Inflammatory macrophage (primary cell): Measurements from ENCODE around the gene SOX15.

ENCODE experiments used
- DNase-seq, 2 donors: peaks; one replicate each; pipeline ENCODE4 v3.0.0-alpha.2; 2020 to 2022

The SOX15 gene

DNA sequence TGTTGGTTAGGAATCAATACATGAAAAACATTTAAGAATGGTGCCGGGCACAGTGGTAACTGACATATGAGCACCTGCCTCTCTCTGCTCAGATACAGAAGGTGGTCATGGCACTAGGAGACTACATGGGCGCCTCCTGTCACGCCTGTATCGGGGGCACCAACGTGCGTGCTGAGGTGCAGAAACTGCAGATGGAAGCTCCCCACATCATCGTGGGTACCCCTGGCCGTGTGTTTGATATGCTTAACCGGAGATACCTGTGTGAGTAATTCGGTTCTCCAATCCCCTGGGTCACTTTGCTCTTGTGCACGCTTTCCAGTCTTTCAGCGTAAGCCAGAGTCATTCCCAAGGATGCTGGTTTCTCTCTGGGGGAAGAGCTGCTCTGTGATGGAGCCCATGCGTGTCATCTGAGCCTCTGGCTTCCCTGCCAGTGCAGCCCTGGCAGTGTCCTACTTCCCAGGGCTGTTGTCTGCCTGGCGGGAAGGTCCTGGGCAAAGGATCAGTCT is 13.4 kb downstream of the SOX15 start:
- no peak for DNase-seq

DNA sequence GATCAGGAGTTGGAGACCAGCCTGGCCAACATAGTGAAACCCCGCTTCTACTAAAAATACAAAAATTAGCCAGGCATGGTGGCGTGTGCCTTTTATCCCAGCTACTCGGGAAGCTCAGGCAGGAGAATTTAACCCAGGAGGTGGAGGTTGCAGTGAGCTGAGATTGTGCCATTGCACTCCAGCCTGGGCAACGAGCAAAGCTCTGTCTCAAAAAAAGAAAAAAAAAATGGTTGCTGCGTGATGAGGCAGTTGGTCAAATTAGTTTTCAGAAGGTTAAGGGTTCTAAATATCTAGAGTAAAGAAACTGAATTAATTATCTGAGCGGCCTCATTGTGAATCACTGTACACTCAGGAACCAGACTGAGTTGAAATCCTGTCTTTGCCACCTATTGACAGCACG is 13.9 kb downstream of the SOX15 start:
- DNase-seq = no peak

DNA sequence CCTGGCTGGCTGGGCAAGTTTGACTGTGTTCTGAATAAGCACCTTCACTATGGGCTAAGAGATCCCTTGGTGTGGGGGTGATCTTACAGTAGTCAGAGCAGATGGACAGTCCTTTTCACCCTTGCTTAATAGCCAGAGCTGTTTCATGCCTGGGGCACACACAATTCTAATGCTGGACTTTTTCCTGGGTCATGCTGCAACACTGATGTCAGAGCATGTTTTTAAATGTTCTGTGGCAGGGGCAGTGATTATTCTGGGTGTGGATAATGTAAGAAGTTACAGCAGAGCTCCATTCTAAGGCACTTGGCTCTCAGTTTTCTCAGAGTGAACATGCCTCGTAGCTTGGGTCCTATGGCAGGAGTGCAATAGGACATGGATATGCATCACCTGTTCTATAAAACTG is 14.4 kb downstream of the SOX15 start:
- DNase-seq = no peak

DNA sequence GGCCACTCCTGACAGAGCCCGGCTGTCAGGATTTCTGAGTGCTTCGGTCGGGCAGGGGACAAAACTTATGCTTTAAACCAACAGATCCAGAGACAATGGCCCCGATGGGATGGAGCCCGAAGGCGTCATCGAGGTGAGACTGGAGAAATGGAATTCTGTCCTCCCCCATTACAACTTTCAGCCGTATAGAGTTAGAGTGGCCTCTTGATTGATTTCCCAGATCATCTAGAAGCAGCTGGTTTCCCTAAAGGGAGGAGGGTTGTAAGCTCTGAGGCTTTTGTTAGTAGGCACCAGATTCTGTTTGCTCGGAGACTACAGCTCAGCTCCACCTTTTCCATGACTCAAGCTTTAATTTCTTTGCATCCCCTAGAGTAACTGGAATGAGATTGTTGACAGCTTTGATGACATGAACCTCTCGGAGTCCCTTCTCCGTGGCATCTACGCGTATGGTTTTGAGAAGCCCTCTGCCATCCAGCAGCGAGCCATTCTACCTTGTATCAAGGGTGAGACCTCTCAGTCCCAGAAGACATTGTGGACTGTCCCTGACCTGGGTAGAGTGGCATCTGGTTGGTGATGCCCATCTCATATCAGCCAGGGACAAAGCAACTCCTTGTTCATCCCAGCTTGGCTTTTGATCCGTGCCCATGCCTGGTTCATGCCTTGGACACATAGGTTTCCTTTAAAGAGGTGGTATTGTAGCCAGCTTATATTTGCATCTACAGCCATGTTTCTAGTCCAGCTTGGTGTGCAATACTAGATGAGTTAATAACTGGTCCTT is 15.5 kb downstream of the SOX15 start:
- DNase-seq = peak in 1 of 2 donors; percentile 8

DNA sequence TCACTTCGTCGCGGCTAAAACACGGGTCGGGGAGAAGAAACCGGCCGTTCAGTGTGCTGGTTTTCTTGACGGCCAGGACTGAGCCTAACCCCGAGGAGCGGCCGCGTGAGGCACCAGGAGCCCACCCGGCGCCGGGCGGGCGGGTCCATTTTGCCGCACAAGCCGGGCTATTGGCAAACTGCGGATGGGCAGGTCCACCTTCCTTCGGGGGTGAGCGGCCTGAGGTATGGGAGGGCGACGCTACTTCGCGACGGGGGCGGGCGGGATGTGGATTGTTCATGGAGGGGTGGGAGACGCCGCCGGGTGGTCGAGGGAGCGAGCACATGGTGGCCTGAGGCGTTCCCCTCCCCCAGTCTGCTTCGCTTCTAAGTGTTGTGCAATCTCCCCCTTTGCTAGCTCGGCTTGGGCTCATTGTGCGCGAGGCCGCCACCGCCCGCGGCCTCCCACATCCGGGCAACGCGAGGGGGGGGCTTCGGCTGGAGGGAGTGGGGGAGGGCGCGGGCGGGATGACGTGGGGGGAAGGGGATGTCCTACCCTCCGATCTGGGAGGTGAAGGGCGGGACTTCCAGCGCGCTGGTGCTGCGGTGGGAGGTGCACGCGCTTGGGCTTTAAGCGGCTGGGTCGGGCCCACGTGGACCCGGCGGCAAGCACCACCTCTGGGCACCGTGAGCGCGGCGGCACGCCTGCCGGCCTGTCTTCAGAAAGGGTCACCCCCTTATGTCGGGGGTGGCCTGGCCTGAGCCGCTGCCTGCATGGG is 16.4 kb downstream of the SOX15 start:
- DNase-seq = peak; percentile 94

DNA sequence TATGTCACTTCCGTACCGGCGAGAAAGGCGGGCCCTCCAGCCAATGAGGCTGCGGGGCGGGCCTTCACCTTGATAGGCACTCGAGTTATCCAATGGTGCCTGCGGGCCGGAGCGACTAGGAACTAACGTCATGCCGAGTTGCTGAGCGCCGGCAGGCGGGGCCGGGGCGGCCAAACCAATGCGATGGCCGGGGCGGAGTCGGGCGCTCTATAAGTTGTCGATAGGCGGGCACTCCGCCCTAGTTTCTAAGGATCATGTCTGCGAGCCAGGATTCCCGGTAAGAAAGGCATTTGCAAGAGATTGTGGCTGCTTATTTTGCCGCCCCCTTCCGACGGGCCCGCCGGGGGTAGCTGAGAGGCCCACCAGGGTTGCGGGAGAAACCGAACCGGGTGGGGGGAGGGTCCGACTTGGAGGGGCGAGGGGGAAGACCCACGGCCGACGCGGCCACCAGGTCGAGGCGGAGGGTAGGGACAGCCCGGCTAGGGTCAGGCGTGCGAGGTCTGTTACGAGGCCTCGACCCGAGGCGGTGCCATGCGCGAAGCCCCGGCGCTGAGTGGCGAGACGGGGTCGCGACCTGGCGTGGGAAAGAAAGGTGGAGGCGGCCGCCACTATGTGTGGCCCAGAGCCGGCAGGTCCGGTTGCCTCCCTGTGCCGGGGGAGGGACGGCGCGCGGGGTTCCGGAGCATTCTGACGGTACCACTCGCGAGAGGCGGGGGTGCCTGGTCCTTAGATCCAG is 17.1 kb downstream of the SOX15 start:
- peak; percentile 100 for DNase-seq

DNA sequence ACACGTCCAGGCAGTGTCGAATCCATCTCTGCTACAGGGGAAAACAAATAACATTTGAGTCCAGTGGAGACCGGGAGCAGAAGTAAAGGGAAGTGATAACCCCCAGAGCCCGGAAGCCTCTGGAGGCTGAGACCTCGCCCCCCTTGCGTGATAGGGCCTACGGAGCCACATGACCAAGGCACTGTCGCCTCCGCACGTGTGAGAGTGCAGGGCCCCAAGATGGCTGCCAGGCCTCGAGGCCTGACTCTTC is 17.6 kb downstream of the SOX15 start:
- no peak for DNase-seq

DNA sequence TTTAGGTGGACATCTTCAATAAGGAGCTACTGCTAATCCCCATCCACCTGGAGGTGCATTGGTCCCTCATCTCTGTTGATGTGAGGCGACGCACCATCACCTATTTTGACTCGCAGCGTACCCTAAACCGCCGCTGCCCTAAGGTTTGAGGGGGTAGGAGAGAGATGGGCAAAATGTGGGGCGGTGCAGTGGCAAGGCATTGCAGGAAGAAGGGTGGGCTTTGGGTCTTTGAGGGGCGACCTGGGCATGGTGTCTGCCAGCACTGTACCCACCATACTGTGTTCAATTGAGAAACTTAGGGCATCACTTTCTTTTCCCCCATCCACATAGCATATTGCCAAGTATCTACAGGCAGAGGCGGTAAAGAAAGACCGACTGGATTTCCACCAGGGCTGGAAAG is 19.5 kb downstream of the SOX15 start:
- DNase-seq = no peak

DNA sequence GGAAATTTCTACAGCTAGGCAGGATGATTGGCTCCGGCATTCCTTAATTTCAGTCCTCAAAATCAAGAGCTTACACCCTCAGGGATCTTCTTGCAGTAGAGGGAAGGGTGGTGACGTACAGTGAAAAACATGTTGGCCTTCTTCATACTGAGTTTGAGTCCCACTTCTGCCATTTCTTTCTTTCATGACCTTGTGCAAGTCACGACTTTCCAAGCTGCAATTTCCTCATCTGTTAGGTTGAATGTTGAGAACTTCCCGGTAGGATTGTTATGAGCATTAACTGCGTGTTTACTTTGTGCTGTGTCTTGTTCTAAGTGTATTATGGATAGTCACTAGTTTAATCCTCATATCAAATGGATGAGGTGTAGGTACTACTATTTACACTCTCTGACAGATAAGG is 20.3 kb downstream of the SOX15 start:
- DNase-seq = peak in 1 of 2 donors; percentile 24

DNA sequence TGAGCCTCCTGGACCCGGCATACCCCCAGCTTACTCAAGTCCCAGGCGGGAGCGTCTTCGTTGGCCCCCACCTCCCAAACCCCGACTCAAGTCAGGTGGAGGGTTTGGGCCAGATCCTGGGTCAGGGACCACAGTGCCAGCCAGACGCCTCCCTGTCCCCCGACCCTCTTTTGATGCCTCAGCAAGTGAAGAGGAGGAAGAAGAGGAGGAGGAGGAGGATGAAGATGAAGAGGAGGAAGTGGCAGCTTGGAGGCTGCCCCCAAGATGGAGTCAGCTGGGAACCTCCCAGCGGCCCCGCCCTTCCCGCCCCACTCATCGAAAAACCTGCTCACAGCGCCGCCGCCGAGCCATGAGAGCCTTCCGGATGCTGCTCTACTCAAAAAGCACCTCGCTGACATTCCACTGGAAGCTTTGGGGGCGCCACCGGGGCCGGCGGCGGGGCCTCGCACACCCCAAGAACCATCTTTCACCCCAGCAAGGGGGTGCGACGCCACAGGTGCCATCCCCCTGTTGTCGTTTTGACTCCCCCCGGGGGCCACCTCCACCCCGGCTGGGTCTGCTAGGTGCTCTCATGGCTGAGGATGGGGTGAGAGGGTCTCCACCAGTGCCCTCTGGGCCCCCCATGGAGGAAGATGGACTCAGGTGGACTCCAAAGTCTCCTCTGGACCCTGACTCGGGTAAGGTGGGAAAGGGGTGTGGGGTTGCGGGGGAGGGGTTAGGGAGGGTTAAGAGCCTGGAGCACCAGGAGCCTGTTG is 26.6 kb downstream of the SOX15 start:
- DNase-seq = no peak

DNA sequence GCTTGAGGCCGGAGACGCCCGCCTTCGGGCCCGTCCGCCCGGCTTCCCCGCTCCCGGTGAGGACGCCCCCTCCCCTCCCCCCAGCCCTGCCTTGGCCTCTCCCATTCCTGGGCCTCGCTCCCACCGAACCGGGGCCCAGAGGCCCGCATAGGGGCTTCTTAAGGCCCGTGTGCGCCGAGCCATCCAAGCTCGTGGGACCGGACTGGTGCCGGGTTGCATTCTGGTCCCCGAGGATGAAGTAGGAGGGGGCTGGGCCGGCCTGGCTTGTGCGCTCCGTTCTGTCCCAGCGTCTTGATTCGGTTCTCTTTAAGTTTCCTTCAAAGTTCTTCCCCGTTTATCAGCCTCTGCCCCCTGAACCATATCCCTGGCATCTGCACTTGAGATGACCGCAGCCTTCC is 27.7 kb downstream of the SOX15 start:
- peak in 1 of 2 donors; percentile 4 for DNase-seq

DNA sequence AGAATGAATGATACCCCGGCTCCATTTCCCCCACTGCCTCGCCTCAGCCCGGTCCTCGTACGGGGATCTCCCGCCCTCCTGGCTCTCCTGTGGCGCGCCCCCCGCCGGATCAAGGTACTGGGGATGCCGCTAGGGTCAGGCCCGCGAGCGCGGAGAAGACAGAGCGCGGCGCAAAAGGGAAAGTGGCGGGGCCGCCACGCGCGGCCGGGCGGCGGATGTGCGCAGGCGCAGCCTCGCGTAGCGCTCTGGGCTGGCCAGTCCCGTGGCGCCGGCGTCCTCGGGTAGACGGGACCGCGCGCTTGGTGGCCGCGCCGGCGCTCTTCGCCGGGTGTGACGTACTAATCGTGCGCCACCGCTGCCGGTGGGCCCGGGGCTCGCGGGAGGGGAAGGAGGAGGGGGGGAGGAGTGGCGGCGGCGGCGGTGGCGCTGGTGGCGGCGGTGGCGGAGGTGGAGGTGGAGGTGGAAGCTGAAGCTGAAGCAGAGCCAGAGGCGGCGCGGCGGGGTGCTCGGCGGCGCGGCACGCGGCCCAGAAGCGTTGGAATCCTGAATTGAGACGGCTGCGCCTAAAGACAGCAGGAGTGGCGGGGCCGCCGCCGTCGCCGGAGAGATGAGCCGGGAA is 28.2 kb downstream of the SOX15 start, which contains the start of gene SENP3:
SENP3 (plus strand) TSS at position 331 of the 619 bp plus-strand sequence. CDS start 1,158 bp downstream, outside the sequence.
- DNase-seq = peak; percentile 87 to 94

DNA sequence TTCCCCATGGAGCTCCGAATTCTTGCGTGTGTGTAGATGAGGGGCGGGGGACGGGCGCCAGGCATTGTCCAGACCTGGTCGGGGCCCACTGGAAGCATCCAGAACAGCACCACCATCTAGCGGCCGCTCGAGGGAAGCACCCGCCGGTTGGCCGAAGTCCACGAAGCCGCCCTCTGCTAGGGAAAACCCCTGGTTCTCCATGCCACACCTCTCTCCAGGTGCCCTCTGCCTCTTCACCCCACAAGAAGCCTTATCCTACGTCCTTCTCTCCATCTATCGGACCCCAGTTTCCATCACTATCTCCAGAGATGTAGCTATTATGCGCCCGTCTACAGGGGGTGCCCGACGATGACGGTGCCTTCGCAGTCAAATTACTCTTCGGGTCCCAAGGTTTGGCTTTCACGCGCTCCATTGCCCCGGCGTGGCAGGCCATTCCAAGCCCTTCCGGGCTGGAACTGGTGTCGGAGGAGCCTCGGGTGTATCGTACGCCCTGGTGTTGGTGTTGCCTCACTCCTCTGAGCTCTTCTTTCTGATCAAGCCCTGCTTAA is 28.8 kb downstream of the SOX15 start:
- peak; percentile 79 to 88 for DNase-seq

DNA sequence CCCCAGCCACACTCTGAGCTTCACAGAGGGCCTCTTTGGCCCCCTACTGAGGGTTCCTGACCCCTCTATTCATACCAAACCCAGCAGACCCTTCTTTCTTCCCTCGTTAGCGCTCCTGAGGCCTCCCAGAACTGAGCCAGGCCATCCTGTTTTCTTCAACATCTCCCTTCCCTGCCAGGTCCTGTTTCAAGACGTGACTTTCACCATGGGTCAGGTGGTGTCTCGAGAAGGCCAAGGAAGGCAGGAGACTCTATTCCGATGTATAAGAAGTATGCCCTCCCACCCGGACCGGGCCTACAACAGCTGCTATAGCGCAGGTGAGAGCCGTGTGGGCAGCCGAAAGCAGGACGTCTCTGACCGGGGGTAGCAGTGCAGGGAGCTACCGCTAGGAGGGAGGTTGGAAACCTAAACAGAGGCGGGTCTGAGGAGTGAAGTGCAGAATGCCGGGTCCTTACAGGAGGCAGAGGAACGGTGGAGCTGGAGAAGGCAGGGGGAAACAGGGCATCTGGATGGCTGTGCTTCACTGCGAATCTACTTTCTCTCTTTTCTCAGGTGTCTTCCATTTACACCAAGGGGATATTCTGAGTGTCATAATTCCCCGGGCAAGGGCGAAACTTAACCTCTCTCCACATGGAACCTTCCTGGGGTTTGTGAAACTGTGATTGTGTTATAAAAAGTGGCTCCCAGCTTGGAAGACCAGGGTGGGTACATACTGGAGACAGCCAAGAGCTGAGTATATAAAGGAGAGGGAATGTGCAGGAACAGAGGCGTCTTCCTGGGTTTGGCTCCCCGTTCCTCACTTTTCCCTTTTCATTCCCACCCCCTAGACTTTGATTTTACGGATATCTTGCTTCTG is 29.5 kb downstream of the SOX15 start:
- DNase-seq = peak; percentile 62 to 64

DNA sequence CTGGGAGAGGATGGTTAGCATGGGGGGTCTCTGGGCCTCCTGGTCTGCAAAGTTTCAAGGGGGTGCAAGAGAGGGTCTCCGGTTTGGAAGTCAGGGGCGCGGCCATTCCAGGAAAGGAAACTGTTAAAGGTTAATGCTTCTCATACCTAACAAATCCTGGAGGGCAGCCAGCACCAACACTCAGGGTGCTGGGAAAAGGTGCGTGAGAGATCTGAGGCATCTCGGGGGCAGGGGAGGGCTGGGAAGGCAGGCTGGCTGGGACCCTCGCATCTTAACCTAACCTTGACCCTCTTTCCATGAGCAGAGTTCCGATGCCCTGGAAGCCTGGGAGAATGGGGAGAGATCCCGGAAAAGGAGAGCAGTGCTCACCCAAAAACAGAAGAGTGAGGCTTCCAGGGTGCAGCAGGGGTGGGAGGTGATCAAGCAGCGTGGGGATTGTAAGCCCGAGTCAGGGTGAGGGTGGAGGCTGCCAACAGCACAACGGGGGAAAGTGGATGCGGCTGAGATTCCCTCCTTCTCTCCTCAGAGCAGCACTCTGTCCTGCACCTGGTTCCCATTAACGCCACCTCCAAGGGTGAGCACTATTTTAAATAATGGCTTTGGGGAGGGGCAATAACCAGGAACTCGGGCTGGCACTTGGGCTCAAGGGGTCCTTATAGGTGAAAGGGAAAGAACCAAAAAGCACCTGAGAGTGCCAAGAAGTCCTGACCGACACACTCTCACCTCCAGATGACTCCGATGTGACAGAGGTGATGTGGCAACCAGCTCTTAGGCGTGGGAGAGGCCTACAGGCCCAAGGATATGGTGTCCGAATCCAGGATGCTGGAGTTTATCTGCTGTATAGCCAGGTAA is 30.3 kb downstream of the SOX15 start:
- peak in 1 of 2 donors; percentile 35 for DNase-seq

DNA sequence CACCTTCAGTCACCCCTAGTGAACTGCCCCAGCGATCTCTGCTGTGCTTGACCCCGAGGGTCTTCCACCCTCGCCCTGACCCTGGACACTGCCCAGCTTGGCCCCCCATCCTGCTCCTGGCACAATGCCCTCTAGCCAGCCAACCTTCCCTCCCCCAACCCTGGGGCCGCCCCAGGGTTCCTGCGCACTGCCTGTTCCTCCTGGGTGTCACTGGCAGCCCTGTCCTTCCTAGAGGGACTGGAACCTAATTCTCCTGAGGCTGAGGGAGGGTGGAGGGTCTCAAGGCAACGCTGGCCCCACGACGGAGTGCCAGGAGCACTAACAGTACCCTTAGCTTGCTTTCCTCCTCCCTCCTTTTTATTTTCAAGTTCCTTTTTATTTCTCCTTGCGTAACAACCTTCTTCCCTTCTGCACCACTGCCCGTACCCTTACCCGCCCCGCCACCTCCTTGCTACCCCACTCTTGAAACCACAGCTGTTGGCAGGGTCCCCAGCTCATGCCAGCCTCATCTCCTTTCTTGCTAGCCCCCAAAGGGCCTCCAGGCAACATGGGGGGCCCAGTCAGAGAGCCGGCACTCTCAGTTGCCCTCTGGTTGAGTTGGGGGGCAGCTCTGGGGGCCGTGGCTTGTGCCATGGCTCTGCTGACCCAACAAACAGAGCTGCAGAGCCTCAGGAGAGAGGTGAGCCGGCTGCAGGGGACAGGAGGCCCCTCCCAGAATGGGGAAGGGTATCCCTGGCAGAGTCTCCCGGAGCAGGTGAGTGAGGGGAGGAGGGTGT is 31.2 kb downstream of the SOX15 start, which contains the start of gene TNFSF13:
TNFSF13 (plus strand) TSS at position 207 of the 776 bp plus-strand sequence; CDS start at position 497, 290 bp downstream.
- peak; percentile 52 to 75 for DNase-seq

DNA sequence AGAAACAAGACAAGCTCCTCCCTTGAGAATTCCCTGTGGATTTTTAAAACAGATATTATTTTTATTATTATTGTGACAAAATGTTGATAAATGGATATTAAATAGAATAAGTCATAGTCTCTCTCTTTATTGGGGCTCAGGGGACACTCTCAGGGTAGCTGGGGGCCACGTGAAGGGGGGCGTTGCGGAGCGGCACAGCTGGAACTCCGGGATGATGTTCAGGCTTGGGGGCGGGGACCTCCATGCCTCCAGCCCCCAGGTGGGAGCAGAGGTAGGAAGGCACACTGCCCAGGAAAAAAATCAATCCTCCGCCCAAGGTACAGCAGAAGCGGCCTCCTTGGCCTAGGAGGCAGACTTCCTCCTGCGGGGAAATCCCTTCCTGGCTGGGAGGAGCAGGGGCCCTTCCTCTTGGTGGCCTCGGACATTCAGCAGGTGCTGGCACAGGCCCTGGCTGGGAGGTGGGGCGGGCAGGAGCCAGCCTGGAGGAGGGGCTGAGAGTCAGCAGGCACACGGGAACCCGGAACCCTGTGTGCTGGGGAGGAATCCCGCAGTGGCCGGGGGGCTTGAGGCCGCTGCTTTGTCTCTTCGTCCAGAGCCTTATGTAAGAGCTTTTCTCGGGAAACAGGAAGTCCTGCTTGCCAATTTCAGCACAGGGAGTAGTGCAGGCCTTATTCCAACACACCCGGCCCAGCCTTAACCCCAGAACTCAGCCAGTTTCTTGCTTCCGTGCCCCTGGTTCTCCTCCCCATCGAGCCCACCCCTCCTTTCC is 31.9 kb downstream of the SOX15 start:
- DNase-seq = peak; percentile 93
